ENCODE results near the gene ZBTB37.

GRCh38 chr1:173866413-173867115, 1.6 kb upstream of the ZBTB37 start:
- TF ChIP-seq CTCF (IDR thresholded peaks at IDR 0.05; ENCODE audit: low read length): no peak
- no peak for TF ChIP-seq EZH2 (IDR thresholded peaks at IDR 0.05; ENCODE audit: borderline replicate concordance, low read length)

Measured in OCI-LY1 (cell line).